Tibial nerve (tissue), 4 donors: ENCODE data around the gene EEIG2. TPM values are rescaled to one million over a fixed set of nuclear protein-coding genes. Genes with fewer than 3 reads are reported as not detected.
"Not testable (repeated sequence)": the region's sequence is repeated elsewhere in the genome, so short reads cannot be mapped to it uniquely, and the experiment has no call there.

Experiments
- DNase-seq, 2 donors: peaks; one replicate each; pipeline ENCODE4 v3.0.0-alpha.2; 2019; ENCODE audit warnings: low spot score in 2 of 2
- H3K27ac ChIP-seq, 4 donors: fragments of 200-600 bp; sonication (generic) in 3 of 4; one replicate each; pipeline ENCODE4 v1.5.1; 2017 to 2019; ENCODE audit warnings: mild to moderate bottlenecking in 1 of 4
- H3K27me3 ChIP-seq, 2 donors: fragments of 200-600 bp; sonication (generic) in 1 of 2; one replicate each; pipeline versions ENCODE4 v1.5.1 to v1.6.0; 2017 to 2019
- H3K36me3 ChIP-seq, 3 donors: fragments of 200-600 bp; sonication (generic); one replicate each; pipeline ENCODE4 v1.5.1; 2018 to 2019
- H3K4me1 ChIP-seq, 4 donors: fragments of 200-600 bp; sonication (generic) in 3 of 4; one replicate each; pipeline ENCODE4 v1.5.1; 2017 to 2019
- H3K4me3 ChIP-seq, 4 donors: fragments of 200-600 bp; sonication (generic) in 3 of 4; one replicate each; pipeline ENCODE4 v1.5.1; 2017 to 2019; ENCODE audit warnings: mild to moderate bottlenecking in 1 of 4, moderate library complexity in 1 of 4
- H3K9me3 ChIP-seq, 4 donors: fragments of 200-600 bp; sonication (generic) in 3 of 4; one replicate each; pipeline ENCODE4 v1.5.1; 2017 to 2019
- CTCF ChIP-seq, 5 experiments: fragments of 200-600 bp in 3 of 5; fragments of 450-650 bp in 2 of 5; sonication (generic) in 3 of 5; IDR thresholded peaks; one replicate each; pipeline ENCODE4 v1.5.1; 2016 to 2019; ENCODE audit warnings: antibody characterized with exemption in 5 of 5, mild to moderate bottlenecking in 3 of 5, moderate library complexity in 2 of 5
- EP300 ChIP-seq, 2 donors: sonication (generic); formaldehyde crosslinking; IDR thresholded peaks; one replicate each; pipeline ENCODE4 v1.6.1; 2017; ENCODE audit warnings: antibody characterized with exemption in 2 of 2, mild to moderate bottlenecking in 1 of 2
- POLR2A ChIP-seq, 2 donors: fragments of 450-650 bp; IDR thresholded peaks; one replicate each; pipeline ENCODE4 v1.6.1; 2017; ENCODE audit warnings: antibody characterized with exemption in 2 of 2, mild to moderate bottlenecking in 2 of 2, moderate library complexity in 2 of 2
- WGBS, 2 donors: methylation state at CpG; one replicate each; pipeline ENCODE4 v1.1.5; 2018; 5-methylcytosine and 5-hydroxymethylcytosine counted together
- total RNA-seq, 4 donors: library from RNA; depleted of rRNA; stranded (reverse); fragments of >200 nt; gene quantifications; one replicate each; pipeline ENCODE4 v1.1.0, GENCODE V29; 2016

Gene EEIG2
- total RNA-seq, 4 donors from 2014 or later: 14.1 to 20.5 (median 18.1) TPM

GRCh38 chr1:108537976-108538375 is 21.9 kb upstream of the EEIG2 start:
- Histone ChIP-seq H3K9me3 (no peaks in the 10 kb centered on the region), H3K27ac (no peak overlapping the region), H3K4me3 (no peak overlapping the region), H3K36me3 (no peaks in the 10 kb centered on the region), H3K4me1 (no peaks in the 10 kb centered on the region), H3K27me3 (no peaks in the 10 kb centered on the region)
- TF ChIP-seq EP300 (IDR thresholded peaks at IDR 0.05) (no peak), CTCF (IDR thresholded peaks at IDR 0.05) (no peak), POLR2A (IDR thresholded peaks at IDR 0.05) (no peak)
- no peak for DNase-seq
- 36 to 50% methylated on average over 1 of the region's 1 CpG for WGBS, 2 donors

- WGBS, 2 donors: 92 to 100% methylated on average over 1 of the region's 1 CpG
- Histone ChIP-seq H3K4me1 (no peaks in the 10 kb centered on the region), H3K27ac (no peak overlapping the region), H3K4me3 (no peak overlapping the region), H3K36me3 (no peaks in the 10 kb centered on the region), H3K27me3 (no peaks in the 10 kb centered on the region), H3K9me3 (no peaks in the 10 kb centered on the region)
- TF ChIP-seq EP300 (IDR thresholded peaks at IDR 0.05) (no peak), CTCF (IDR thresholded peaks at IDR 0.05) (no peak), POLR2A (IDR thresholded peaks at IDR 0.05) (no peak)
- no peak for DNase-seq
Measured at GRCh38 chr1:108540977-108541376, 18.9 kb upstream of the EEIG2 start.

- Histone ChIP-seq H3K9me3 (no peaks in the 10 kb centered on the region), H3K4me3 (no peak overlapping the region), H3K27ac (no peak overlapping the region), H3K27me3 (no peaks in the 10 kb centered on the region), H3K4me1 (no peaks in the 10 kb centered on the region), H3K36me3 (no peaks in the 10 kb centered on the region)
- TF ChIP-seq EP300 (IDR thresholded peaks at IDR 0.05) (no peak), POLR2A (IDR thresholded peaks at IDR 0.05) (no peak), CTCF (IDR thresholded peaks at IDR 0.05) (no peak)
- DNase-seq: no peak
- WGBS, 2 donors: 66 to 71% methylated on average over 2 of the region's 2 CpGs
Measured at GRCh38 chr1:108541861-108542260, 18.0 kb upstream of the EEIG2 start.

- 94 to 97% methylated on average over 4 of the region's 4 CpGs for WGBS, 2 donors
- H3K9me3 ChIP-seq, H3K27ac ChIP-seq, DNase-seq, H3K4me3 ChIP-seq, H3K27me3 ChIP-seq, H3K36me3 ChIP-seq, H3K4me1 ChIP-seq: not testable (repeated sequence)
Measured at GRCh38 chr1:108547493-108547892, 12.4 kb upstream of the EEIG2 start.

- no peaks in the 10 kb centered on the region for H3K9me3 ChIP-seq
- 91 to 92% methylated on average over 2 of the region's 2 CpGs for WGBS, 2 donors
- no peaks in the 10 kb centered on the region for H3K27me3 ChIP-seq
- H3K36me3 ChIP-seq: no peaks in the 10 kb centered on the region
- TF ChIP-seq CTCF (IDR thresholded peaks at IDR 0.05) (no peak), EP300 (IDR thresholded peaks at IDR 0.05) (peak in 1 of 2 donors; percentile 26), POLR2A (IDR thresholded peaks at IDR 0.05) (no peak)
- no peak for DNase-seq
- H3K4me3 ChIP-seq: no peak overlapping the region
- H3K27ac ChIP-seq: peak overlapping the region in 1 of 4 donors; percentile 10
- no peaks in the 10 kb centered on the region for H3K4me1 ChIP-seq
Measured at GRCh38 chr1:108551137-108551862, 8.6 kb upstream of the EEIG2 start.
